Neutrophil (primary cell): ENCODE data around the gene INO80D.

ENCODE experiments used
- H3K27ac ChIP-seq: fragments of 200-600 bp; sonication (generic); 2 replicates; pipeline ENCODE4 v1.5.1; 2016; ENCODE audit warnings: mild to moderate bottlenecking, moderate library complexity
- H3K27me3 ChIP-seq: fragments of 200-600 bp; sonication (generic); 2 replicates; pipeline ENCODE4 v1.6.0; 2016; ENCODE audit warnings: mild to moderate bottlenecking
- H3K36me3 ChIP-seq: fragments of 200-600 bp; sonication (generic); 2 replicates; pipeline ENCODE4 v1.5.1; 2017
- H3K4me1 ChIP-seq, 2 experiments: fragments of 200-600 bp in 1 of 2; sonication (generic) in 1 of 2; 1 replicate in 1 of 2; 2 replicates in 1 of 2; pipeline versions ENCODE4 v1.5.1 to v1.6.1; 2013 to 2016; ENCODE audit warnings: low read depth in 1 of 2, low read length in 1 of 2, mild to moderate bottlenecking in 1 of 2, moderate library complexity in 1 of 2; ENCODE audit not compliant: control insufficient read depth in 1 of 2, insufficient read depth in 1 of 2
- H3K4me3 ChIP-seq, 2 experiments: fragments of 200-600 bp in 1 of 2; sonication (generic) in 1 of 2; 1 replicate in 1 of 2; 2 replicates in 1 of 2; pipeline ENCODE4 v1.5.1; 2013 to 2016; ENCODE audit warnings: low read depth in 1 of 2, low read length in 1 of 2, mild to moderate bottlenecking in 1 of 2, moderate library complexity in 1 of 2
- H3K9me3 ChIP-seq: fragments of 200-600 bp; sonication (generic); 2 replicates; pipeline ENCODE4 v1.5.1; 2016
- CTCF ChIP-seq: fragments of 200-600 bp; sonication (generic); IDR thresholded peaks from 2 replicates; pipeline ENCODE4 v1.5.1; 2016; ENCODE audit warnings: antibody characterized with exemption

The INO80D gene

DNA sequence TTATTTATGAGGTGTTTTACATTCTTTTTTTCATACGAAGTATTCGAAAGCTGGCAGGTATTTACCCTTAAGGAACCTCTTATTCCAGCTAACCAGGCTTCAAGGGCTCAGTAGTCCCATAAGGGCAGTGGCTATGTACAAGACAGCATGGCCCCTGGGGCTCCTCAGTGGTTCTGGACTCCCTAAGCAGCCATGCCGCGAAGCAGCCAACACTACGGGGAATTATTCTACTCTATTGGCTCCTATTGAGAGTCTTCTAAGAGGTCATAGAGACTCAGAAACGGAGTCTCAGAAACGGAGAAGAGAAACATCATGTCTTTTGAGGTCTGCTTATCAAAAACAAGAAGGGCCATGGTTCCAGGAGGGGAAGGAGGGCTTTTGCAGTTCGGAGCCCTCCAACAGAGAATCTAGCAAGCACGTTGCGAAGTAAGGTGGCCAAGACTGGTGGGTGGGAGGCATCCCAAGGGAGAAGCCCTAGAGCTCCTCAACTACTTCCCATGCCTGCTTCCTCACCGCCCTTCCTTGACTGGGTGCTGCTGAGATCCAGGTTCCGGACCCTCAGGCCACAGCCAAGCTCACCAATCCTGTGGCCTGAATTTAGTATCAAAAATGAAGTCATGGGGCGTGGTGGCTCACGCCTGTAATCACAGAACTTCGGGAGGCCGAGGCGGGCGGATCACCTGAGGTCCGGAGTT lies 109.7 kb downstream of the INO80D start:
- no peaks in the 10 kb centered on the region for H3K9me3 ChIP-seq
- no peaks in the 10 kb centered on the region for H3K36me3 ChIP-seq
- no peak overlapping the region for H3K4me3 ChIP-seq
- H3K4me1 ChIP-seq, result peaks cover 0 to 9% of the 10 kb centered on the region in 2 experiments
- TF ChIP-seq CTCF, result no peak
- no peak overlapping the region for H3K27ac ChIP-seq
- H3K27me3 ChIP-seq, result no peaks in the 10 kb centered on the region

GRCh38 chr2:205975082-205975949 lies 110.7 kb downstream of the INO80D start:
- Histone ChIP-seq H3K36me3 (no peaks in the 10 kb centered on the region), H3K4me1 (peaks cover 3 to 10% of the 10 kb centered on the region in 2 experiments), H3K9me3 (no peaks in the 10 kb centered on the region), H3K27me3 (no peaks in the 10 kb centered on the region), H3K4me3 (no peak overlapping the region), H3K27ac (no peak overlapping the region)
- TF ChIP-seq CTCF, result no peak

DNA sequence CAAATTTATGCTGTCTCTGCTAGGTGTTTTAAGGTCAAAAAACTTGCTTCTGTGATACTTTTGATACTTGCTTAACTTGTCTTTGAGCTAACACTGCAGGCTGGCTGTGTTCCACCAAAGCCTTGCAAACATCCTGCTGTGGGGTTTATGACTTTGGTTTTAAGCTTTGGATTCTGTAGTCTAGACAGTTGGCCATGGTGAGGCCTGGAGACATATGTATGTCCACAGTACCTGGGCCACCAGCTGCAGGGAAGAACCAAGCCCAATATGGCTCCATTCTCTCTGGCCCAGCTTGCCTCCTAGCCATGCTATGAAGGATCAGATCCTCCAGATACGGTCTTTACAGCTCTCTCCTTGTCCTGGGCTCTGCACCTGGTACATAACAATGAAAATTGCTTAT lies 113.9 kb downstream of the INO80D start:
- TF ChIP-seq CTCF, result no peak
- peaks cover 33 to 41% of the 10 kb centered on the region in 2 experiments for H3K4me1 ChIP-seq
- no peak overlapping the region for H3K4me3 ChIP-seq
- H3K27ac ChIP-seq, result no peak overlapping the region
- H3K27me3 ChIP-seq, result no peaks in the 10 kb centered on the region
- no peaks in the 10 kb centered on the region for H3K36me3 ChIP-seq
- no peaks in the 10 kb centered on the region for H3K9me3 ChIP-seq

GRCh38 chr2:205970348-205970747 lies 115.6 kb downstream of the INO80D start:
- H3K4me3 ChIP-seq, result no peak overlapping the region
- H3K9me3 ChIP-seq, result no peaks in the 10 kb centered on the region
- no peaks in the 10 kb centered on the region for H3K36me3 ChIP-seq
- H3K27ac ChIP-seq, result peak overlapping the region; percentile 50
- H3K4me1 ChIP-seq, result peaks cover 42 to 46% of the 10 kb centered on the region in 2 experiments
- no peaks in the 10 kb centered on the region for H3K27me3 ChIP-seq
- TF ChIP-seq CTCF, result no peak

DNA sequence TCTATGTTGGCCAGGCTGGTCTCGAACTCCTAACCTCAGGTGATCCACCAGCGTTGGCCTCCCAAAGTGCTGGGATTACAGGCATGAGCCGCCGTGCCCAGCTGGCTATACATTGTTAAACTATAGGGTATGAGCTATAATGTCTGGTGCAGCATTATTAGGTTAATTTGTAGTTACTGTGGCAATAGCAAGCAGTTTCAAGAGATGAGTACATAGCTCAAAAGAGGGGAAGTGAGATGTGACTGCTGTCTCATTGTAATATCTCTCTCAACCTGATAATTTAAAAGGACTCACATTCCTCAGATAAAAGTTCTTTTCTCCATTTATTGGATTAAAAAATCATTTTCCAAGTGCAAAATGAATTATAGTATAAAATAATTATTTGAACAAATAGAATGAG lies 116.4 kb downstream of the INO80D start:
- no peak for TF ChIP-seq CTCF
- Histone ChIP-seq H3K9me3 (no peaks in the 10 kb centered on the region), H3K27me3 (no peaks in the 10 kb centered on the region)

More for the DNA sequence above, 116.4 kb downstream of the INO80D start:
- peaks cover 41 to 42% of the 10 kb centered on the region in 2 experiments for H3K4me1 ChIP-seq
- peak overlapping the region; percentile 50 for H3K27ac ChIP-seq
- no peaks in the 10 kb centered on the region for H3K36me3 ChIP-seq
- H3K4me3 ChIP-seq, result no peak overlapping the region
